CD14-positive monocyte (primary cell): Measurements from ENCODE around the gene SLIT1. TPM values are rescaled to one million over a fixed set of nuclear protein-coding genes. Genes with fewer than 3 reads are reported as not detected.

Experiments used
- DNase-seq, 3 donors: peaks; one replicate each; pipeline ENCODE4 v3.0.0-alpha.2; 2011 to 2022
- H2AFZ ChIP-seq: 2 replicates; pipeline ENCODE4 v1.6.0; 2012; ENCODE audit warnings: mild to moderate bottlenecking, low read depth, low read length, inconsistent platforms; ENCODE audit not compliant: insufficient read depth, poor library complexity, severe bottlenecking
- H3K27ac ChIP-seq, 2 donors: 1 replicate in 1 of 2; 2 replicates in 1 of 2; pipeline ENCODE4 v1.5.1; 2012 to 2013; ENCODE audit warnings: low read length in 2 of 2, control low read depth in 1 of 2, inconsistent platforms in 1 of 2, low read depth in 1 of 2, mild to moderate bottlenecking in 1 of 2
- H3K27me3 ChIP-seq, 2 donors: one replicate each; pipeline versions ENCODE4 v1.6.0 to v1.6.1; 2011 to 2013; ENCODE audit warnings: low read length in 2 of 2; ENCODE audit not compliant: control insufficient read depth in 2 of 2, insufficient read depth in 2 of 2
- H3K36me3 ChIP-seq, 2 donors: replicated peaks in 1 of 2; 1 replicate in 1 of 2; 2 replicates in 1 of 2; pipeline versions ENCODE4 v1.5.1 to v1.6.1; 2012 to 2013; ENCODE audit warnings: low read length in 2 of 2, control low read depth in 1 of 2, inconsistent platforms in 1 of 2, mild to moderate bottlenecking in 1 of 2; ENCODE audit not compliant: insufficient read depth in 2 of 2, control insufficient read depth in 1 of 2
- H3K4me1 ChIP-seq, 2 donors: 1 replicate in 1 of 2; 2 replicates in 1 of 2; pipeline versions ENCODE4 v1.5.1 to v1.6.1; 2012 to 2013; ENCODE audit warnings: low read length in 2 of 2, control low read depth in 1 of 2, inconsistent platforms in 1 of 2, mild to moderate bottlenecking in 1 of 2, moderate library complexity in 1 of 2; ENCODE audit not compliant: insufficient read depth in 2 of 2, control insufficient read depth in 1 of 2
- H3K4me2 ChIP-seq: replicated peaks from 2 replicates; pipeline ENCODE3; 2012; ENCODE audit warnings: low read length, moderate library complexity, mild to moderate bottlenecking; ENCODE audit not compliant: poor library complexity, severe bottlenecking; ENCODE audit errors: extremely low read depth
- H3K4me3 ChIP-seq, 3 experiments: fragments of 200-600 bp in 1 of 3; sonication (generic) in 1 of 3; replicated peaks in 1 of 3; 1 replicate in 2 of 3; 2 replicates in 1 of 3; pipeline ENCODE4 v1.5.1; 2011 to 2013; ENCODE audit warnings: low read length in 3 of 3, mild to moderate bottlenecking in 3 of 3, control low read depth in 2 of 3, low read depth in 2 of 3, inconsistent platforms in 1 of 3, moderate library complexity in 1 of 3
- H3K79me2 ChIP-seq: 2 replicates; pipeline ENCODE4 v1.6.0; 2012; ENCODE audit warnings: mild to moderate bottlenecking, control low read depth, inconsistent platforms, low read length, moderate library complexity; ENCODE audit not compliant: insufficient read depth
- H3K9ac ChIP-seq: 2 replicates; pipeline ENCODE4 v1.6.0; 2017; ENCODE audit warnings: low read length, mild to moderate bottlenecking; ENCODE audit not compliant: insufficient read depth, poor library complexity, severe bottlenecking
- H3K9me3 ChIP-seq, 2 donors: replicated peaks in 1 of 2; 1 replicate in 1 of 2; 2 replicates in 1 of 2; pipeline versions ENCODE4 v1.5.1 to v1.6.1; 2012 to 2013; ENCODE audit warnings: low read length in 2 of 2, control low read depth in 1 of 2; ENCODE audit not compliant: control insufficient read depth in 1 of 2, insufficient read depth in 1 of 2
- H4K20me1 ChIP-seq: 2 replicates; pipeline ENCODE4 v1.6.0; 2012; ENCODE audit warnings: mild to moderate bottlenecking, low read length, control low read depth, moderate library complexity; ENCODE audit not compliant: insufficient read depth
- H3K27ac Mint-ChIP-seq, 7 donors: one replicate each; pipeline ENCODE4 v1.8.0; 2020; ENCODE audit warnings: mild to moderate bottlenecking in 7 of 7, mixed read lengths in 7 of 7, moderate library complexity in 6 of 7, inconsistent platforms in 2 of 7
- H3K27me3 Mint-ChIP-seq, 3 donors: one replicate each; pipeline ENCODE4 v1.8.0; 2021 to 2022; ENCODE audit warnings: low read depth in 3 of 3, mild to moderate bottlenecking in 3 of 3, mixed read lengths in 3 of 3, moderate library complexity in 3 of 3, inconsistent platforms in 1 of 3
- H3K36me3 Mint-ChIP-seq, 2 donors: one replicate each; pipeline ENCODE4 v1.8.0; 2020; ENCODE audit warnings: mixed read lengths in 2 of 2, inconsistent platforms in 1 of 2, mild to moderate bottlenecking in 1 of 2
- H3K4me1 Mint-ChIP-seq: one replicate; pipeline ENCODE4 v1.8.0; 2020; ENCODE audit warnings: mild to moderate bottlenecking, mixed read lengths
- H3K4me3 Mint-ChIP-seq, 2 donors: one replicate each; pipeline ENCODE4 v1.8.0; 2020; ENCODE audit warnings: mild to moderate bottlenecking in 2 of 2, mixed read lengths in 2 of 2, moderate library complexity in 1 of 2
- H3K9me3 Mint-ChIP-seq, 7 donors: one replicate each; pipeline ENCODE4 v1.8.0; 2020 to 2022; ENCODE audit warnings: mixed read lengths in 7 of 7, mild to moderate bottlenecking in 6 of 7, moderate library complexity in 6 of 7, inconsistent platforms in 2 of 7
- CTCF ChIP-seq: fragments of 200-600 bp; IDR thresholded peaks from one replicate; pipeline ENCODE4 v1.8.0; 2022; ENCODE audit warnings: antibody characterized with exemption, mild to moderate bottlenecking
- WGBS: methylation state at CpG from one replicate; pipeline ENCODE4 v1.1.5; 2013; ENCODE audit warnings: missing lambda C conversion rate; ENCODE audit not compliant: insufficient coverage; 5-methylcytosine and 5-hydroxymethylcytosine counted together
- intact Hi-C, 2 donors: fragments of 100-400 bp; cut with micrococcal nuclease; formaldehyde crosslinking; loops; one replicate each; pipeline versions ENCODE4 v1.15.0 to v1.15.1; 2023
- polyA plus RNA-seq, 3 donors: library from polyadenylated mRNA; depleted of rRNA in 1 of 3; unstranded in 2 of 3; stranded (reverse) in 1 of 3; fragments of 300-500 nt in 2 of 3; fragments of >200 nt in 1 of 3; fragmentation: Illumina TruSeq in 2 of 3; gene quantifications; 1 replicate in 2 of 3; 2 replicates in 1 of 3; pipeline ENCODE4 v1.2.3, GENCODE V29; 2012 to 2021

The SLIT1 gene
- polyA plus RNA-seq, 3 donors = 0.05 to 0.81 (median 0.16) TPM

- Histone ChIP-seq H3K4me3 (no peak overlapping the region), H3K9ac (no peak overlapping the region), H3K9me3 (no peaks in the 10 kb centered on the region), H2AFZ (no peak overlapping the region), H4K20me1 (no peaks in the 10 kb centered on the region), H3K36me3 (peaks cover 54 to 74% of the 10 kb centered on the region in 2 donors), H3K79me2 (no peaks in the 10 kb centered on the region), H3K4me2 (no peak overlapping the region), H3K27ac (peak overlapping the region in 1 of 2 donors; percentile 27), H3K4me1 (peaks cover 4 to 7% of the 10 kb centered on the region in 2 donors), H3K27me3 (no peaks in the 10 kb centered on the region)
- intact Hi-C loops = no loop called here
- no peak for TF ChIP-seq CTCF
- Mint-ChIP-seq H3K4me3 (no peak overlapping the region), H3K9me3 (no peaks in the 10 kb centered on the region), H3K36me3 (peaks cover 62 to 85% of the 10 kb centered on the region in 2 donors), H3K27me3 (no peaks in the 10 kb centered on the region), H3K27ac (peak overlapping the region in 1 of 7 donors; percentile 6), H3K4me1 (peaks cover 13% of the 10 kb centered on the region)
- no CpG with 5 or more reads among the region's 1 CpG for WGBS
- no peak for DNase-seq
Observed at GRCh38 chr10:97229322-97230015, 43.7 kb upstream of the SLIT1 start.

- H3K9ac ChIP-seq = no peak overlapping the region
- H3K27ac Mint-ChIP-seq = peak overlapping the region in 1 of 7 donors; percentile 8
- 100% methylated on average over 1 of the region's 1 CpG for WGBS
- no peak overlapping the region for H3K4me2 ChIP-seq
- H3K9me3 ChIP-seq = no peaks in the 10 kb centered on the region
- peaks cover 7 to 12% of the 10 kb centered on the region in 2 donors for H3K4me1 ChIP-seq
- intact Hi-C loops = no loop called here
- H3K36me3 Mint-ChIP-seq = peaks cover 63 to 86% of the 10 kb centered on the region in 2 donors
- no peak overlapping the region for H3K4me3 Mint-ChIP-seq
- H3K9me3 Mint-ChIP-seq = no peaks in the 10 kb centered on the region
- TF ChIP-seq CTCF = no peak
- no peaks in the 10 kb centered on the region for H3K27me3 Mint-ChIP-seq
- no peaks in the 10 kb centered on the region for H3K27me3 ChIP-seq
- H3K79me2 ChIP-seq = no peaks in the 10 kb centered on the region
- H2AFZ ChIP-seq = no peak overlapping the region
- no peaks in the 10 kb centered on the region for H4K20me1 ChIP-seq
- peaks cover 17% of the 10 kb centered on the region for H3K4me1 Mint-ChIP-seq
- peaks cover 54 to 75% of the 10 kb centered on the region in 2 donors for H3K36me3 ChIP-seq
- H3K4me3 ChIP-seq = no peak overlapping the region
- H3K27ac ChIP-seq = peak overlapping the region in 1 of 2 donors; percentile 27
- DNase-seq = no peak
Observed at GRCh38 chr10:97228775-97229157, 43.0 kb upstream of the SLIT1 start.
